Prostate gland (tissue), 2 donors: Measurements from ENCODE around the gene FGF6. TPM values are rescaled to one million over a fixed set of nuclear protein-coding genes. Genes with fewer than 3 reads are reported as not detected.
A peak's percentile ranks its signal among the peaks of the same experiment; 100 is the strongest.

Experiments used
- DNase-seq: peaks from one replicate; pipeline ENCODE4 v3.0.0-alpha.2; 2019; ENCODE audit warnings: low spot score
- H3K27ac ChIP-seq, 2 donors: fragments of 200-600 bp; sonication (generic); 2 replicates each; pipeline ENCODE4 v1.5.1; 2017 to 2019
- H3K27me3 ChIP-seq: fragments of 200-600 bp; sonication (generic); replicated peaks from 2 replicates; pipeline ENCODE4 v1.5.1; 2019; ENCODE audit not compliant: insufficient read depth
- H3K36me3 ChIP-seq, 2 donors: fragments of 200-600 bp; sonication (generic); 1 replicate in 1 of 2; 2 replicates in 1 of 2; pipeline versions ENCODE4 v1.5.1 to v1.8.1; 2017 to 2019
- H3K4me1 ChIP-seq: fragments of 200-600 bp; sonication (generic); replicated peaks from 2 replicates; pipeline ENCODE4 v1.5.1; 2019
- H3K4me3 ChIP-seq, 2 donors: fragments of 200-600 bp; sonication (generic); 2 replicates each; pipeline ENCODE4 v1.5.1; 2017 to 2019
- H3K9me3 ChIP-seq: fragments of 200-600 bp; sonication (generic); 2 replicates; pipeline ENCODE4 v1.5.1; 2017
- POLR2A ChIP-seq: fragments of 450-650 bp; IDR thresholded peaks from one replicate; pipeline ENCODE4 v1.6.1; 2016; ENCODE audit warnings: antibody characterized with exemption, mild to moderate bottlenecking
- POLR2AphosphoS5 ChIP-seq: sonication (generic); formaldehyde crosslinking; IDR thresholded peaks from one replicate; pipeline ENCODE4 v1.6.1; 2017; ENCODE audit warnings: antibody characterized with exemption
- WGBS: methylation state at CpG from one replicate; pipeline ENCODE4 v1.1.5; 2018; 5-methylcytosine and 5-hydroxymethylcytosine counted together
- intact Hi-C: fragments of 100-400 bp; cut with DNase I; formaldehyde crosslinking; loops from one replicate; pipeline ENCODE4 v1.14.2; 2022
- total RNA-seq, 2 donors: library from RNA; depleted of rRNA; stranded (reverse); fragments of >200 nt; gene quantifications; one replicate each; pipeline ENCODE4 v1.1.0, GENCODE V29; 2016
- TF ChIP-seq, protein P1 (sequence below), 4 experiments: fragments of 200-600 bp in 2 of 4; fragments of 450-650 bp in 2 of 4; sonication (generic) in 2 of 4; IDR thresholded peaks; 1 replicate in 3 of 4; 2 replicates in 1 of 4; pipeline ENCODE4 v1.5.1; 2016 to 2019; ENCODE audit warnings: antibody characterized with exemption in 4 of 4, mild to moderate bottlenecking in 2 of 4, moderate library complexity in 2 of 4

The FGF6 gene
- total RNA-seq, 2 donors from 2014 or later = not detected

DNA sequence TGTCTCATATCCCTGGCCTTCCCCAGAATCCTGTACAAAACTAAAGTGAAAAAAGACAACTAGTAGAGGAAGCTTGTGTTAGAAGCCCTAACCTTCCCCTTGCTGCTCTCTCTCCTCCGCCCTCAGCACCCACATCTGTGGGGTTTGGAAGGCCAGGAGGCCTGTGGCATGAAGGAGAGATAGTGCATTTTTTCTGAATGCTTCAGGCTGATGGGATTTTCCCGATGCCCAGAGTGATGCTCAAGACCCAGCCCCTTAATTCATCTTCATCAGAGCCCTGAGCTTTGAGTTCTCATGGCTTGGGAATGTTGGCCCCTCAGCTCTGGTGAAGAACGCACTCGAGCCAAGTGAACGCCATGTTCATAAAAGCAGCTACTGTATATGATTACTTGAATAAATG lies 5.9 kb downstream of the FGF6 start:
- no peaks in the 10 kb centered on the region for H3K9me3 ChIP-seq
- H3K4me1 ChIP-seq = no peaks in the 10 kb centered on the region
- no peaks in the 10 kb centered on the region for H3K36me3 ChIP-seq
- TF ChIP-seq POLR2A (no peak), POLR2AphosphoS5 (no peak)
- TF ChIP-seq, protein P1, sequence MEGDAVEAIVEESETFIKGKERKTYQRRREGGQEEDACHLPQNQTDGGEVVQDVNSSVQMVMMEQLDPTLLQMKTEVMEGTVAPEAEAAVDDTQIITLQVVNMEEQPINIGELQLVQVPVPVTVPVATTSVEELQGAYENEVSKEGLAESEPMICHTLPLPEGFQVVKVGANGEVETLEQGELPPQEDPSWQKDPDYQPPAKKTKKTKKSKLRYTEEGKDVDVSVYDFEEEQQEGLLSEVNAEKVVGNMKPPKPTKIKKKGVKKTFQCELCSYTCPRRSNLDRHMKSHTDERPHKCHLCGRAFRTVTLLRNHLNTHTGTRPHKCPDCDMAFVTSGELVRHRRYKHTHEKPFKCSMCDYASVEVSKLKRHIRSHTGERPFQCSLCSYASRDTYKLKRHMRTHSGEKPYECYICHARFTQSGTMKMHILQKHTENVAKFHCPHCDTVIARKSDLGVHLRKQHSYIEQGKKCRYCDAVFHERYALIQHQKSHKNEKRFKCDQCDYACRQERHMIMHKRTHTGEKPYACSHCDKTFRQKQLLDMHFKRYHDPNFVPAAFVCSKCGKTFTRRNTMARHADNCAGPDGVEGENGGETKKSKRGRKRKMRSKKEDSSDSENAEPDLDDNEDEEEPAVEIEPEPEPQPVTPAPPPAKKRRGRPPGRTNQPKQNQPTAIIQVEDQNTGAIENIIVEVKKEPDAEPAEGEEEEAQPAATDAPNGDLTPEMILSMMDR (IDR thresholded peaks at IDR 0.05) = no peak
- intact Hi-C loops = no loop called here
- peaks cover 3% of the 10 kb centered on the region for H3K27me3 ChIP-seq
- no peak overlapping the region for H3K4me3 ChIP-seq
- 72% methylated on average over 5 of the region's 5 CpGs for WGBS
- H3K27ac ChIP-seq = no peak overlapping the region
- DNase-seq = no peak

DNA sequence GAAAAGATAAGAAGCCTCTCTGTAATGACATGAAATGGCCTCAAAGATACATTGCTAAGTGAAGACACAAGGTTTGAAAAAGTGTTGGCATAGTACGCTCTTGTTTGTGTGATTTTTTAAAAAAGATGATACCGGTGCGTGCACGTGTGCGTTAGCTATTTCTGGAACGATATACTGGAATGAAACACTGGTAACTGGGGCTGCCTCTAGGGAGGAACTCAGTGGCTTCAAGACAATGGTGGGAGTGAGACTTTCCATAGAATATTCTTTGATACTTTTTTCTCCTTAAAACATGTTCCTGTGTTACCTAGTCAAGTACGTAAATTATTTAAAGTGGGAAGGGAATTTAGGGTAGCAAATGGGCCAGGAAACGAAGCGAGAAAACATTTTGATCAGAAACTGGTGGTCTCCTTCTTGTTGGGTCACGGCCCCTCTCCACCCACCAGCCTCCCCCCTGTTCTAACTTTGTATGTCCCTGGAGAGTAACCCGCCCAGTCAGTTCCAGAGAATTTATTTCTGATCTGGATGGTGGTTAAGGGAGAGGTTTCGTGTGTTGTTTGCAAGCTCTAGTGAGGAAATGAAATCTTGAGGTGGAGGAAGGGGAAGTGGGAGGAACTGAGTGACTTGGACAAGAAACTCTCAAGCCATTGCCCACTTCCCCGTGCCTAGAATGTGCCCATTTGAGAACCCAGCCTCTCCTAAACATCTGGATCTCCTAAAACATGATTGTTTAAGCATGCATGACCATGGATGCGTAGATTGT lies 6.6 kb downstream of the FGF6 start:
- 78% methylated on average over 14 of the region's 14 CpGs for WGBS
- Histone ChIP-seq H3K4me1 (no peaks in the 10 kb centered on the region), H3K4me3 (no peak overlapping the region), H3K36me3 (no peaks in the 10 kb centered on the region), H3K9me3 (no peaks in the 10 kb centered on the region), H3K27me3 (peaks cover 3% of the 10 kb centered on the region), H3K27ac (no peak overlapping the region)
- peak; percentile 1 for DNase-seq
- TF ChIP-seq POLR2AphosphoS5 = no peak
- intact Hi-C loops = no loop called here

DNA sequence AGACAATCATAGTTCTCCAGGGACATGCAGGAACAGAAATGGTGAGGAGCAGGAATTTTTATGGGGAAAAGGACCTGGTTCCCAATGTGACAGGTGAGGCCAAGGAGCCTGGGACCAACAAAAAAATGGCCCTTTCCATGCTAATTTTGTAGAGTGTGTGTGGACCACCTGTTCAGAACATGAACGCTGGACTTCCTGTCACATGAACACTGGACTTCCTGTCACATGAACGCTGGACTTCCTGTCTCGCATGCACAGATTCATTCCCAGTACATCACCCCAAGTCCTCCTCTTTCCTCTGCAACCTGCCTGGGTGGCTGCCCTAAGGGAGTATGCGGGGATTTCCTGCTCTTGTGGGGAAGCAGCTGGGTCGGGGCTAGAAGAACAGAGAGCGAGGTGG lies 10.1 kb downstream of the FGF6 start:
- H3K36me3 ChIP-seq = no peaks in the 10 kb centered on the region
- intact Hi-C loops = no loop called here
- no peak for DNase-seq
- H3K4me3 ChIP-seq = no peak overlapping the region
- no peaks in the 10 kb centered on the region for H3K27me3 ChIP-seq
- H3K9me3 ChIP-seq = no peaks in the 10 kb centered on the region
- 84% methylated on average over 6 of the region's 6 CpGs for WGBS
- H3K27ac ChIP-seq = no peak overlapping the region
- no peaks in the 10 kb centered on the region for H3K4me1 ChIP-seq
- TF ChIP-seq, protein P1 (IDR thresholded peaks at IDR 0.05) = no peak
- TF ChIP-seq POLR2AphosphoS5 = no peak
- no peak for TF ChIP-seq POLR2A

DNA sequence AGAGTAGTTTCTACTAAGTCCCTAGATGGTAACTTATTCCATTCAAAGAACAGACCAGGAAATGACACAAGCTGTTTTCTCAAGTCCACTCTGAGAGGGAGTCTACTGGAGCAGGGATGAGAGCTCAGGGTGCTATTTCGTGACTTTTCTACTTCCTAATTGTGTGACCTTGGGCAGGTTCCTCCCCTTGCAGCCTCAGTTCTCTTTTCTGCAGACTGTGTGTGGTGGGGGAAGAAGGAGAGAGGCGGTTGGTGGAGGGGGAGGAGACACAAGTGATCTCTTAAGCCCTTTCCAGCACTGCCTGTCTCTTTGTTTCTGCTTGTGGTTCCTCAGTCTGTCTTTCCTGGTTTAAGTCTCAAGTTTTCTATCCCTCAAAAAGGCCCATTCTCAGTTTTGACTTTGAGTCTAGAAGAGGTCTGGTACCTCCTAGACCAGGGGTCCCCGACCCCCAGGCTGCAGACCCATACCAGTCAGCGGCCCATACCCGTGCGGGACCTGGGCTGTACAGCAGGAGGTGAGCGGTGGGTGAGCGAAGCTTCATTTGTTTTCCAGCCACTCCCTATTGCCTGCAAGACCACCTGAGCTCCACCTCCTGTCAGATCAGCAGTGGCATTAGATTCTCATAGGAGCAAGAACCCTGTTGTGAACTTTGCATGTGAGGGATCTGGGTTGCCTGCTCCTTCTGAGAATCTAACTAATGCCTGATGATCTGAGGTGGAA lies 10.7 kb downstream of the FGF6 start:
- DNase-seq = no peak
- 93% methylated on average over 8 of the region's 8 CpGs for WGBS
- intact Hi-C loops = no loop called here

DNA sequence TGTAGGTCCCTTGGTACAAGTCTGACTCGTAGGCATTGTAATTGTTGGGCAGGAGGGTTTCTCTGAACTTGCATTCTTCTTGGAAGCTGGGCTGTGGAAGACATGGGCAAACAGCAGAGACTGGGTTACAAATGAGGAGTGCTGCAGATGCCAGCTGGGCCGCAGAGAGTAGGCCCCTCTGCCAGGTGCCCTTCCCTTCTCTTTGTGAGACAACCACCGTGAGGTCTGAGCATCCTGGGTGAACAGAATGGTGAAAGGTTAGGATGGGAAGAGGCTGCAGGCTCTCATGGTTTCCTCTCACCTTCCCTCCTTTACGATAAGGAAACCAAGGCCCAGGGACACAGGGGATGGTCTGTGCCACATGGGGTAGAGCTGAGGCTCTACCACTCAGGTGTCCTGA lies 11.3 kb downstream of the FGF6 start:
- H3K27ac ChIP-seq = no peak overlapping the region

More for the DNA sequence above, 10.7 kb downstream of the FGF6 start:
- Histone ChIP-seq H3K4me1 (no peaks in the 10 kb centered on the region), H3K4me3 (no peak overlapping the region), H3K27ac (no peak overlapping the region), H3K36me3 (no peaks in the 10 kb centered on the region), H3K9me3 (no peaks in the 10 kb centered on the region), H3K27me3 (no peaks in the 10 kb centered on the region)
- TF ChIP-seq POLR2A (no peak), POLR2AphosphoS5 (no peak)
- TF ChIP-seq, protein P1 (IDR thresholded peaks at IDR 0.05) = no peak

More for the DNA sequence above, 11.3 kb downstream of the FGF6 start:
- Histone ChIP-seq H3K4me1 (no peaks in the 10 kb centered on the region), H3K9me3 (no peaks in the 10 kb centered on the region), H3K4me3 (no peak overlapping the region), H3K36me3 (no peaks in the 10 kb centered on the region), H3K27me3 (no peaks in the 10 kb centered on the region)
- 82% methylated on average over 4 of the region's 4 CpGs for WGBS
- intact Hi-C loops = no loop called here
- TF ChIP-seq, protein P1 (IDR thresholded peaks at IDR 0.05) = no peak
- TF ChIP-seq POLR2A = no peak
- no peak for TF ChIP-seq POLR2AphosphoS5
- no peak for DNase-seq
